WTC11 (cell line): ENCODE data around the gene LIMS1. TPM values are rescaled to one million over a fixed set of nuclear protein-coding genes. Genes with fewer than 3 reads are reported as not detected.
"Not testable (repeated sequence)": the region's sequence is repeated elsewhere in the genome, so short reads cannot be mapped to it uniquely, and the experiment has no call there.

Experiments
- ATAC-seq: fragments of 200-7000 bp; cut with Tn5 transposase; 2 replicates; pipeline ENCODE4 v1.10.0; 2021; ENCODE audit warnings: mild to moderate bottlenecking, moderate library complexity
- CTCF ChIA-PET: fragments of 300-600 bp; sonication (Branson Sonifier 250); formaldehyde crosslinking; loops from one replicate; lab custom pipeline; 2021; ENCODE audit warnings: antibody characterized with exemption; lab: Charles Lee
- POLR2A ChIA-PET: fragments of 350-600 bp; sonication (Branson Sonifier 250); formaldehyde crosslinking; loops from one replicate; lab custom pipeline; 2021; ENCODE audit warnings: antibody characterized with exemption; lab: Charles Lee
- DNase-seq: peaks from one replicate; pipeline ENCODE4 v3.0.0; 2021; ENCODE audit warnings: low spot score
- H3K27ac Mint-ChIP-seq: 2 replicates; pipeline ENCODE4 v1.8.0; 2021; ENCODE audit warnings: mixed read lengths
- H3K27me3 Mint-ChIP-seq: 2 replicates; pipeline ENCODE4 v1.8.0; 2021; ENCODE audit warnings: low read depth, mild to moderate bottlenecking, moderate library complexity, mixed read lengths
- H3K36me3 Mint-ChIP-seq: 2 replicates; pipeline ENCODE4 v1.8.0; 2021; ENCODE audit warnings: mixed read lengths
- H3K4me1 Mint-ChIP-seq: 2 replicates; pipeline ENCODE4 v1.8.0; 2022; ENCODE audit warnings: mixed read lengths
- H3K4me3 Mint-ChIP-seq: 2 replicates; pipeline ENCODE4 v1.8.0; 2021; ENCODE audit warnings: mild to moderate bottlenecking, moderate library complexity, mixed read lengths
- H3K9me3 Mint-ChIP-seq: 2 replicates; pipeline ENCODE4 v1.8.0; 2021; ENCODE audit warnings: mixed read lengths
- total RNA-seq: library from RNA; stranded (reverse); gene quantifications from 3 replicates; pipeline ENCODE4 v1.2.3, GENCODE V29; 2021

Gene LIMS1
- total RNA-seq, 1 experiment from 2014 or later, result 50.6 TPM

DNA sequence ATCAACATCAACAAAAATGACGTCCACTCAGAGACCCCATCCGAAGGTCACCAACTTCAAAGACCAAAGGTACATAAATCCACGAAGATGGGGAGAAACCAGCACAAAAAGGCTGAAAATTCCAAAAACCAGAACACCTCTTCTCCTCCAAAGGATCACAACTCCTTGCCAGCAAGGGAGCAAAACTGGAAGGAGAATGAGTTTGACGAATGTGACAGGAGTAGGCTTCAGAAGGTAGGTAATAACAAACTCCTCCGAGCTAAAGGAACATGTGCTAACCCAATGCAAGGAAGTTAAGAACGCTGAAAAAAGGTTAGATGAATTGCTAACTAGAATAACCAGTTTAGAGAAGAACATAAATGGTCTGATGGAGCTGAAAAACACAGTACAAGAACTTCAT is 110.2 kb downstream of the LIMS1 start:
- DNase-seq, H3K4me3 Mint-ChIP-seq, H3K4me1 Mint-ChIP-seq, H3K27ac Mint-ChIP-seq, CTCF ChIA-PET, H3K27me3 Mint-ChIP-seq, POLR2A ChIA-PET, ATAC-seq: not testable (repeated sequence)
- Mint-ChIP-seq H3K36me3 (peaks cover 18% of the 10 kb centered on the region), H3K9me3 (peaks cover 26% of the 10 kb centered on the region)

DNA sequence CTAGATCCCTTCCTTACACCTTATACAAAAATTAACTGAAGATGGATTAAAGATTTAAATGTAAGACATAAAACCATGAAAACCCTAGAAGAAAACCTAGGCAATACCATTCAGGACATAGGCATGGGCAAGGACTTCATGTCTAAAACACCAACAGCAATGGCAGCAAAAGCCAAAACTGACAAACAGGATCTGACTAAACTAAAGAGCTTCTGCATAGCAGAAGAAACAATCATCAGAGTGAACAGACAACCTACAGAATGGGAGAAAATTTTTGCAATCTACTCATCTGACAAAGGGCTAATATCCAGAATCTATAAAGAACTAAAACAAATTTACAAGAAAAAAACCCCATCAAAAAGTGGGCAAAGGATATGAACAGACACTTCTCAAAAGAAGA is 114.5 kb downstream of the LIMS1 start:
- H3K27me3 Mint-ChIP-seq, ATAC-seq, DNase-seq, POLR2A ChIA-PET, H3K27ac Mint-ChIP-seq, H3K4me3 Mint-ChIP-seq, H3K4me1 Mint-ChIP-seq: not testable (repeated sequence)
- Mint-ChIP-seq H3K9me3 (peaks cover 26% of the 10 kb centered on the region), H3K36me3 (peaks cover 18% of the 10 kb centered on the region)
- CTCF ChIA-PET, result interaction anchor here (3.2 kb wide), 1 partner anchor 12 kb away, joined by 15 read pairs; no protein-coding TSS in a partner anchor

DNA sequence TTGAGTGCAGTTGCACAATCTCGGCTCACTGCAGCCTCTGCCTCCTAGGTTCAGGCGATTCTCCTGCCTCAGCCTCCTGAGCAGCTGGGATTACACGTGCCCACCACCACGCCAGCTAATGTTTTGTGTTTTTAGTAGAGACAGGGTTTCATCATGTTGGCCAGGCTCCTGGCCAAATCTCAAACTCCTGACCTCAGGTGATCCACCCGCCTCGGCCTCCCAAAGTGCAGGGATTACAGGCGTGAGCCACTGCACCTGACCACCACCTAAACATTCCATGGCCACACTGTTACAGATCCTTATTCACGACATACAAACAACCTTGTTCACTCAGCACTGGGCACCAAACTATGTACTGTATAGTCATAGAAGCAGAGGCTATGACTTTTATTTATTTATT is 116.2 kb downstream of the LIMS1 start:
- CTCF ChIA-PET, ATAC-seq, H3K4me3 Mint-ChIP-seq, H3K36me3 Mint-ChIP-seq, H3K27ac Mint-ChIP-seq, DNase-seq, H3K27me3 Mint-ChIP-seq: not testable (repeated sequence)
- Mint-ChIP-seq H3K4me1 (peaks cover 12% of the 10 kb centered on the region), H3K9me3 (peaks cover 14% of the 10 kb centered on the region)
- POLR2A ChIA-PET, result interaction anchor here (0.7 kb wide), 1 partner anchor 411 kb away, joined by 4 read pairs; no protein-coding TSS in a partner anchor

DNA sequence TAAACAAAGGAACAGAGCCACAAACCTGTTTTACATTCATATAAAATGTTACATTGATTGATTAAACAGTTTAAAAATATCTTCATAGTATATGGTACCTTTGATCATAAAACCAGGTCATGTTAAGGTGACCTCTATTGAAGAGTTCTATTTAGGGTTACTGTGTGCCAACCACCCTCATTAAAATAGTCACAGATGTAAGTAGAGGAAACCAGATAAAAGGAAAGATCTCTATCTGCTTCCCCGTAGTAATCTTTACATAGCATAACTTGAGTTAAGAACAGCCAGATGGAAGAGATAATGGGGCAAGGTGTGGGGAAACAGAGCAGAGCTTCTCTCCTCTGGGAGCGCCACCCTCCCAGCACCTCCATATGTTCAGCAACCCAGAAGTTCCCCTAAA is 117.2 kb downstream of the LIMS1 start:
- H3K27ac Mint-ChIP-seq, H3K9me3 Mint-ChIP-seq, H3K4me3 Mint-ChIP-seq, H3K36me3 Mint-ChIP-seq, POLR2A ChIA-PET, CTCF ChIA-PET, DNase-seq, H3K27me3 Mint-ChIP-seq, ATAC-seq: not testable (repeated sequence)
- peaks cover 12% of the 10 kb centered on the region for H3K4me1 Mint-ChIP-seq

DNA sequence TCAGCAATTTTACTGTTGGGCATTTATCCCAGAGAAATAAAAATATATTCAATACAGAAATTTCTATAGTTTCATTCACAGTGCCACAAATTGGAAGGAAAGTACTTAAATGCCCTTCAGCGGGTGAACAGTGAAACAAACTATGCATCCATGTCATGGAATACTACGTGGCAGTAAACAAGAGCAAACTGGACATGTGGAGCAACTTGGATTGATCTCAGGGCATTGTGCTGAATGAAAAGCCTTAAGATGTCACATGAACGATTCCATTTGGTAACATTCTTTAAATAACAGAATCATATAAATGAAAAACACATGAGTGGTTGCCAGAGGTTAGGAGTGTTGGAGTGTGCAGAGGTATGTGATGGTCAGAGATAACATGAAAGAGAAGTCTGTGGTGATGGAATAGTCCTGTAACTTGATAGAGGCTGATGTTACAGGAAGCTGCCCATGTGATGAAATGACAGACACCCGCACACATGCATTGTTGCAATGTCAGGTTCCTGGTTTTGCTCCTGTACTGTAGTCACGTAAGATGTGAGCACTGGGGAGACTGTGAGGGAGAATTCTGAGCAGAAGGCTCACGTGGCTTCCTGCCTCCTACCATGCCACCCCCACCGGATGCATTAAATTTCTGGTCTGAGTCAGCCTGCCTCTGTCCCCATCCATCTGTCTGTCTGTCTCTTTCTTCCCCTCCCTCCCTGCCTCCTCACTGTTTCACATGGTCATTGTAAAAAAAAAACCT is 118.1 kb downstream of the LIMS1 start:
- peak; percentile 38; the same call in 1 of the 2 replicates for ATAC-seq
- DNase-seq, H3K27ac Mint-ChIP-seq, H3K27me3 Mint-ChIP-seq, H3K36me3 Mint-ChIP-seq, CTCF ChIA-PET, POLR2A ChIA-PET, H3K9me3 Mint-ChIP-seq, H3K4me3 Mint-ChIP-seq: not testable (repeated sequence)
- peaks cover 12% of the 10 kb centered on the region for H3K4me1 Mint-ChIP-seq

DNA sequence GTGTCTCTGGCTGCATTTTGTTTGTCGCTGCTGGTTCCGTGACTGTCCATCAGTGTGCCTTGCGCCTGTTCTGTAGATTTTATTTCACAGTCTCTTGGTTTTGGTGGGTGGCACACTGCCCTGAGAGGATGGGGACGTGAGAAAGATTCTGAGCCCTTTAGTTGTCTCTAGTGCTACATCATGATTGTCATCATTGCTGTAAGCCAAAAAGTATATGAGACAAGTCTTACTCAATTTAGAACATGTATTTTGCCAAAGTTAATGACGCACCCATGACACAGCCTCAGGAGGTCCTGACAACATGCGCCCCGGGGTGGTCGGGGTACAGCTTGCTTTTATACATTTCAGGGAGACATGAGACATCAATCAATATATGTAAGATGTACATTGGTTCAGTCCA is 119.2 kb downstream of the LIMS1 start:
- H3K27ac Mint-ChIP-seq, DNase-seq, POLR2A ChIA-PET, H3K9me3 Mint-ChIP-seq, H3K36me3 Mint-ChIP-seq, CTCF ChIA-PET, H3K4me3 Mint-ChIP-seq, ATAC-seq, H3K27me3 Mint-ChIP-seq: not testable (repeated sequence)
- H3K4me1 Mint-ChIP-seq, result peaks cover 12% of the 10 kb centered on the region

DNA sequence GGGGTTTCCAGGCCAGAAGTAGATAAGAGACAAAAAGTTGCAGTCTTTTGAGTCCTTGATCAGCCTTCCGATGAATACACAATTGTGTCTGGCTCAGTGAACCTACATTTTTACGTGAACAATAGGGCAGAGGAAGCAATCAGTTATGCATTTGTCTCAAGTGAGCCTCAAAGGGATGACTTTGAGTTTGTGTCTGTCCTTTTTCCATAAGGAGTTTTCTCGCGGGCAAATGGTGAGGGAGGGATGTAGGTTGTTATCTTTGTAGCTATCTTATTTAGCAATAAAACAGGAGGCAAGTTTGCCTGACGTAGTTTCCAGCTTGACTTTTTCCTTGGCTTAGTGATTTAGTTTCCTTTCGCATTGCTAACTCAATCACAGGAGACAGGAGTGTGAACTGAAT is 119.6 kb downstream of the LIMS1 start:
- DNase-seq, H3K9me3 Mint-ChIP-seq, POLR2A ChIA-PET: not testable (repeated sequence)

DNA sequence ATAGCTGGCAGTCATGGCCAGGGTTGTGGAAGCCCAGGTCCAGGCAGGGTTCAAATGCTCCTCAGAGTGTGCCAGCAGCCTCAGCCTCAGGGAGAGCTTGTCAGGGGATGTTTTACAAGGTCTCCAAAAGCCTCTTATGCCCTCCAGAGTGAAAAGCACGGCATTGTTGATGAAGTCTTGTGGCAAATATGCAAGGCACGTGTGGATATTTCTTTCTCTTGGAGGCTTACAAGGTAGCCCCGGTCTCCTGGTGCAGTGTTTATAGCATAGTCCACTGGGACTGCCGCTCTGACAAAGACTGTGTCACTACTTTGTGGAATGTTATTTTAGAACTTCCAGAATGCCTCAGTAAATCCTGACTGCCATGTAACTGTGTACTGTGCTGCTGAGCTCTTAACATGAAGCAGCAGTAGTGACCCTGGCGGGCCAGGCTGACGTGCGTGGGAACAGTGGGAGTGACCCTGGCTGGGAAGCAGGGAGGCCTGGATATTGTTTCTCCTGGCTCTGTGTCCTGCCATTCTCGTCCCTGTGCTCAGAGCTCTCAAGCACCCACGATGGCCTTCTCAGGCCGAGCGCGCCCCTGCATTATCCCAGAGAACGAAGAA is 120.4 kb downstream of the LIMS1 start:
- CTCF ChIA-PET, POLR2A ChIA-PET, H3K4me3 Mint-ChIP-seq, H3K36me3 Mint-ChIP-seq, H3K9me3 Mint-ChIP-seq, DNase-seq, H3K27me3 Mint-ChIP-seq, H3K27ac Mint-ChIP-seq: not testable (repeated sequence)
- ATAC-seq, result peak; percentile 42
- H3K4me1 Mint-ChIP-seq, result peaks cover 12% of the 10 kb centered on the region

More for the DNA sequence above, 119.6 kb downstream of the LIMS1 start:
- H3K27ac Mint-ChIP-seq, H3K36me3 Mint-ChIP-seq, H3K27me3 Mint-ChIP-seq, ATAC-seq, CTCF ChIA-PET, H3K4me3 Mint-ChIP-seq: not testable (repeated sequence)
- H3K4me1 Mint-ChIP-seq, result peaks cover 12% of the 10 kb centered on the region

DNA sequence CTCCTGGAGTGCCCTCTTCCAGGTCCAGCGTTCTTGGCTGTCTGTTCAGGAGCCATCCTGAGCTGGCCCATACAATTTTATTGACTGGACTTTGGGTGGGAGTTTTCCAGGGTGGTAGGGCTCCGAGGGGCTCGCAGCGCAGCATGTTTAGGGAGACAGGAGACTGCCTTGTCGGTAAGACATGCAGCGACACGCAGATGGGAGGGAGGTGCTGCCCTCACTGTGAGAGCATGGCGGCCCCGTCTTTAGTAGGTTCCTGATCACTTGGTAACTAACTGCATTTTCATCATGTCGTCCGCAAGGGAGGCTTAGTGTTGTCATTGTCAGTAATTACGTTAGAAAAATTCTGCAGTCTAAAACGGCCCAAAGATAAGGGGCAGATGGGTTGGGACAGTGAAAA is 121.0 kb downstream of the LIMS1 start:
- POLR2A ChIA-PET, result not testable (repeated sequence)

DNA sequence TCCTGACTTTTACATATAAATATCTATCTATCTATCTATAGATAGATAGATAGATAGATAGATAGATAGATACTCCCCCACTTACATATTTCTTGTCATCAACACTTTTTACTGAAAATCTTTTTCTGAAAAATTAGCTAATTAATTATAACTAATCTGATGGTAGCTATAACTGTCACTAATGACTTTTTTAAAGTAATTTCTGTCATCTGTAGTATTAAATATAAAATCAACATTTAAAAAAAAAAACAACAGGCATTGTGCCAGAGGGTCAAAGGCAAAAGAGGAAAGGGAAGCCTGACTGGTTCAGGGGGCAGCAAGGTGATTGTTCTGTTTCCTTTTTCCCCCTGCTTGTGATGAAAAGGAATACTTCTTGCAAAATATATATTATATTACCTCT is 122.0 kb downstream of the LIMS1 start:
- H3K36me3 Mint-ChIP-seq, POLR2A ChIA-PET, H3K27me3 Mint-ChIP-seq, CTCF ChIA-PET, H3K27ac Mint-ChIP-seq, DNase-seq, ATAC-seq, H3K9me3 Mint-ChIP-seq, H3K4me3 Mint-ChIP-seq: not testable (repeated sequence)
- peaks cover 13% of the 10 kb centered on the region for H3K4me1 Mint-ChIP-seq

More for the DNA sequence above, 121.0 kb downstream of the LIMS1 start:
- DNase-seq, H3K27me3 Mint-ChIP-seq, H3K9me3 Mint-ChIP-seq, CTCF ChIA-PET, H3K36me3 Mint-ChIP-seq, H3K4me3 Mint-ChIP-seq, H3K27ac Mint-ChIP-seq, ATAC-seq: not testable (repeated sequence)
- peaks cover 12% of the 10 kb centered on the region for H3K4me1 Mint-ChIP-seq

DNA sequence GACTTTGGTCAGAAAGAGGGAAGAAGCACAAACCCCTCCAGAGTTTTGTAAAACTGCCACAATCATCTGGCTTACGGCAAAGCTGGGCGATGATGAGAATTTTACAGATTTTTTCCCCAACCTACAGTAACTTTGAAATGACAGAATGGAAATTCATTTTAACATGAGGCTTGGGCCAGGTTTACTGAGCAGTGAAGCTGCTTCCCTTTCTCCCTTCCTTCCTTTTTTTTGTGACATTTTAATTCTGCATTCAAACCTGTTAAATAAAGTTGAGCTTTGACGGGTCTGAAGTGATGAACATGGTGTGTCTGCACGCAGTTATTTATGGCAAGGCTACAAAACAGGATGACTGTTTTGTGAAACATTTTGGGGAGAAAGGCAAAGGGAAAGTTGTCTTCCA is 123.2 kb downstream of the LIMS1 start:
- DNase-seq, POLR2A ChIA-PET, CTCF ChIA-PET, H3K9me3 Mint-ChIP-seq, ATAC-seq, H3K36me3 Mint-ChIP-seq, H3K27ac Mint-ChIP-seq, H3K27me3 Mint-ChIP-seq, H3K4me3 Mint-ChIP-seq: not testable (repeated sequence)
- H3K4me1 Mint-ChIP-seq, result peaks cover 18% of the 10 kb centered on the region

DNA sequence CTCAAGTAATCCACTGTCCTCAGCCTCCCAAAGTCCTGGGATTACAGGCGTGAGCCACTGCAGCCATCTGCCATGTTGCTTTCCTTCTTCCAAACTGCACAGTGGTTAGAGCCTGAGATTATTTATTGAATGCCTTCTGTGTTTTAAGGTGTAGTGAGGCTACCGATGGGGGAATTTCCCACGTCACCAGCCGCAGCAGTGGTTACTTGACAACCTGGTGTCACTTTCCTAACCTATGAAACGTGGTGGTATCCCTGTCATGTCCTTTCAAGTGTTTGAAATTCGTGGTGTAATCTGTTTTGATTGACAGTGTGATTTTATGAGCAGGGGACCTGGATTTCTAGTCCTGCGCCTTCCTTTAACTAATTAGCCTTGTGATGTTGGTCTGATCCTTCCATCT is 124.3 kb downstream of the LIMS1 start:
- H3K4me3 Mint-ChIP-seq, POLR2A ChIA-PET, H3K27ac Mint-ChIP-seq, DNase-seq, H3K9me3 Mint-ChIP-seq, H3K36me3 Mint-ChIP-seq, H3K27me3 Mint-ChIP-seq, CTCF ChIA-PET, ATAC-seq: not testable (repeated sequence)
- H3K4me1 Mint-ChIP-seq, result peaks cover 13% of the 10 kb centered on the region
